IPS-NIHi11 (cell line): ENCODE measurements around the gene MAML3.
A peak's percentile ranks its signal among the peaks of the same experiment; 100 is the strongest.

Source experiments
- DNase-seq: peaks from one replicate; pipeline ENCODE4 v3.0.0; 2012; ENCODE audit warnings: mixed read lengths, low spot score

MAML3 gene

DNA sequence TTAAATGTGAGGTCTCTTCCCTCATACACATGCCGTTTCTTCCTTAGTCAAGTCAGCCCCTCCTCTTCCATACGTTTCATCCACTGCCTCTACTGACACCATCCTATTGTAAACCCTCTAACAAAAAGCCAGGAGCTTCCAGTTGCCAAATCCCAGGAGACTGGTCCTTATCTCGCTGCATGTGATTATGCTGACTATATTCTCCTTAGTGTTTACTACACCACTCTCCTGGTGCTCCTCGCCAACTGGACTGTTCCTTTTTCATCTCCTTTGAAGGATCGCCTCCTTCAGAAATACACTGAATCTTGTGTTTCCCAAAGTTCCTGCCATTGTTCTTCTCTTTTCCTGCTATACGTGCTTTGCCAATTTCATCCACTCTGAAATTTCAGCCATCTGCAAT, 27.7 kb downstream of the MAML3 start:
- no peak for DNase-seq

DNA sequence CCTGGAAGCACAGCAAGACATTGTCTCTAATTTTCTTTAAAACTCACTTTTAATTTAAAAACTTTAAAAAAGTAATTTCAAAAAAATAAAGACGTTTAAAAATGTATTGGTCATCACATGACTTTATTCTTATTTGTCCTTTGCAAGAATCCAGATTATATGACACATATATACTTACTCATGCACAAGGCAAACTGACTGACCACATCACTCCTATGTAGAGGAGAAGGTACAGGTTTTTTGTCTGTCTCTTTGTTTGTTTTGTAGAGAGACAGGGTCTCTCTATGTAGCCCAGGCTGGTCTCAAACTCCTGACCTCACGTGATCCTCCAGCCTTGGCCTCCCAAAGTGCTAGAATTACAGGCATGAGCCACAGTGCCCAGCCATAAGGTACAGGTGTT, 28.6 kb downstream of the MAML3 start:
- no peak for DNase-seq

DNA sequence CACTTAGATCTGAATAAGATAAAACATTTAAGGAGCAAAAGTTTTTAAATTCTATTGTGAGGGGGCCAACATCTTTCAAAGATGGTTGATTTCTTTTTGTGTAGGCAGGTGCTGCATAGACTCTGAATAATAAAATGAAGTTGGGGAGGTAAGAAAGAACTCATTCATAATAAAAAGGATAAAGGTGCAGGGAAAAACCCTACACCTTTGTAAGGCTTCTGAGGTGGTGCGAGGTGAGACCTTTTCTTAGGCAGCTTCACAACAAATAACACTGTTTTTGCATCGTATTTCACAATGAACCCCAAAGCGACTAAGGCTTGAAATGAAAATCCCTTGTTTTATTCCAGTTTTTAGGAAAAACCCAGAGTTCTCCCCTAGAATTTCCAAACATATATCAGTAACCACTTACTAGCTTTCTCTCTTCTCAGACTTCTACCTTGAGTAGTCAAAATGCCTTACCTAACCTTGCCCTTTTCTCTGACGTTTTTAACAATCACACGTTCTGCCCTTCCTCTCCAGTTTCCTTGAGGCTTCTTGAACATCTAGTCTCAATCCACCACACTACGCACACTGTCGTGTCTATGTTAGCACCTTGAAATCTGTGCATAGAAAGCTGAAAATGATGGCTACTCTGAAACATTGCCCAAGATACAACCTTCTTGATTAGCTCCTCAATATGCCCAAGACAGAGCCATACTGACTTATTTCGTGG, 30.2 kb downstream of the MAML3 start:
- no peak for DNase-seq

DNA sequence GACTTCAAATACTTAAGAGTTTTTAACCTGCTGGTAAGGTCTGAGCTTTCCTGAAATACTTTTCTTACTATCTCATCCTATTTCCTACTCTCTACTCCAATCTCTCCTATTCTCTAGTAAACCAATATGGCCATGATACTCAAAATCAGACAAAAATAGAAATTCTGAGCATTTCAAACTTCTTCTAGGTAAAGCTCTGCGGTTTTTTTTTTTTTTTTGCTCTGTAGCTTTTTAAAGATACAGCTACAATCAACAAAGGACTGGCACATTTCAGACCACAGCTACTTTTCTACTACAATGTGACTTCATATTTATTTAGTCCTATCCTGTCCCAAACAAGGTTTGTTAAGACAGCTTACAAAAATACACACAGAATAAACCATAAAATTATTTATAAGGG, 31.1 kb downstream of the MAML3 start:
- no peak for DNase-seq

DNA sequence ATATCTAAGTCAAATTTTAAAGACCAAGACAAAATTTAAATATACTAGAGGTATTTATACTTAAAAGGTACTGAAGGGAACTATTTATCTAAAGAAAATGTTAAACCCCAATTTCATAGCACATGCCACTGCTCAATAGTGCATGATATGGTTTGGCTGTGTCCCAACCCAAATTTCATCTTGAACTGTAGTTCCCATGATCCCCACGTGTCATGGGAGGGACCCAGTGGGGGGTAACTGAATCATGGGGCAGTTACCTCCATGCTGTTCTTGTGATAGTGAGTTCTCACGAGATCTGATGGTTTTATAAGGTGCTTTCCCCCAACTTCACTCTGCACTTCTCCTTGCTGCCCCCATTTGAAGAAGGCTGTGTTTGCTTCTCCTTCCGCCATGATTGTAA, 32.3 kb downstream of the MAML3 start:
- DNase-seq = no peak

DNA sequence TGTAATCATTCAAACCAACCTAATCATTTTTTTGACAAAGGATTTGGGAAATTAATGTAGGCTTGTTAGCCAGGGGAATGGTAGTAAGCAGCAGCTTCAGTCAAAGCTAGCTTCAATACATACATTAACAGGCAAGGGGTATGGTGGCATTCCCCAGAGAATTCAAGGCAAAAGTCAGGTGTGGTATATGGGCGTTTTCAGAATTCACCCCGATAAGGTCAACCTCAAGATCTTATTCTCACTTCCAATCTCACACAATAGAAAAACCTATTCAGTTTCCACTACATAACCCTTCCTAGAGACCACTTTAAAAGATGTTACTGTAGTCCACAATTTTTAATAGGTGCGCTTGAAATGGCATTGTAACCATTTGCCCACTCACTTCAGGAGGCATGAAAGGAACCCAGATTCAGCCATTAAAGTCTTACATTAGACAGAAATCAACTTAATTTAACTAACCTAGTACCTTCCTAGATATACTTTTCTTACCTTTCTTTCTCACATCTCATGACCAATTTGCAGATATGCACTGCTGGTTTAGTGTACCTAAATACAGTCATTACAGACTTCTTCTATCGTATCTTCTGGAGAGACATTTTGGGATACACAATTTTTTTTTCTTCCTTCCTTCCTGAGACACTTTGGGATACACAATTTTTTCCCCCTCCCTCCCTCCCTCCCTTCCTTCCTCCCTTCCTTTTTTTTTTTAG, 34.9 kb downstream of the MAML3 start:
- DNase-seq = no peak

DNA sequence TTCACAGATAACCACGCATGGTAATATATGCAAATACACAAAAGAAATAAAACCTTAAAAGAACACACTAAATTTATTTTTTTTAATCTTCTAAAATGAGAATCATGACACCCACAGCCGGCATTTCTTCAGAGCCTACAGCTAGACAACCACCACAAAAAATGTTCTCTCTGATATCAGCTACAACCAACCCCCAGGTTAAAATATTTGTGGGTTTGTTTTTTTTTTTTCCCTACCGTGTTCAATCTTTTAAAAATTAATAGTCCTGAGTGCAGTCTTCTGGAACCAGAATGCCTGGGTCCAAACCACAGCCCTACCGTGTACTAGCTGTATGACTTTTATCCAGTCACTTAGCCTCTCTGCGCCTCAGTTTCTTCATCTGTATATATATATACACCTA, 36.0 kb downstream of the MAML3 start:
- DNase-seq = no peak

DNA sequence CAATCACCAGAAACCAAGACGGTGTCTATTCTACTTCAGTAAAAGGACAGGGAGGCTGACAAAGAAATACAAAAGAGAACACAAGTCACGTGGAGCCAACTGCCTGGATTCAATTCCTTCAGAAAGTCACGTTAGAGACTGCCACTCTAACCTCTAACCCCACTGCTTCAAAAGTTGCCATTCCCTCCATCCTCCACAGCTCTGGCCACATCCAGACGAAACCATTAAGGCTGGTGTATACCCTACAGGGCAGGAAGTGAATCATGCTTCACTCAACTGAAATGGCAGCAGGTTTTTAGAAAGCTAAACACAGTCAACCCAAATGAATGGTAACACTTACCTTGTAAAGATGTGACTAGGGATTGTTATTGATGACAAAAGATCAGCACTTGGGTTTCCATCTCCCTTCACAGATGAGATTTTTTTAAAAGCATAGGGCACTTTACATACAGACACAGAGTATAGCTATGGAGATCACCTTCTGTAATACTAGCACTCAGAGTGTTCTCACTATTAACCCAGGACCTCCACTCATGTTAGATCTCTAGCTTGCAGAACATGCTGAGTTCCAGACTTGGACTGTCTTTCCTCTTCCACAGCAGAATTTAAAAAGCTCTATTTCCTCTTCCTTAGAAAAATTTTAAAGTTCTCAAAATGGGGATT, 37.4 kb downstream of the MAML3 start:
- peak; percentile 13 for DNase-seq

DNA sequence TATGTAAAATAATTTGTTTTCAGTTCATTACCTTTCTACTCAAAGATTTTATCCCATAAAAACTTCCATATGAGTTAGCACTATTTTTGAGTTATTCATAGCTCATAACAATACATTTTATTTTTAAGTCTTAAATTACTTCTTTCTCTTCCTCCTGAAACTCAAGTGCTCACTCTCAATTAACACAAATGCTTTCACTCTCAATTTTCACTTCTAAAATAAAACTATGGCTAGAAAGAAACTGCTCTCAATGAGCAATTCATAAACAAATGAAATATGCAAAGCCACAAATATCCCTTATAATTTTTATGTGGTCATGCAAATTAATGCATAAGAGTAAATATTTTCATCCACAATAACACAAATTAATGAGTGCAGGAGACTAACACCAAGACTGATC, 38.8 kb downstream of the MAML3 start:
- DNase-seq = no peak

DNA sequence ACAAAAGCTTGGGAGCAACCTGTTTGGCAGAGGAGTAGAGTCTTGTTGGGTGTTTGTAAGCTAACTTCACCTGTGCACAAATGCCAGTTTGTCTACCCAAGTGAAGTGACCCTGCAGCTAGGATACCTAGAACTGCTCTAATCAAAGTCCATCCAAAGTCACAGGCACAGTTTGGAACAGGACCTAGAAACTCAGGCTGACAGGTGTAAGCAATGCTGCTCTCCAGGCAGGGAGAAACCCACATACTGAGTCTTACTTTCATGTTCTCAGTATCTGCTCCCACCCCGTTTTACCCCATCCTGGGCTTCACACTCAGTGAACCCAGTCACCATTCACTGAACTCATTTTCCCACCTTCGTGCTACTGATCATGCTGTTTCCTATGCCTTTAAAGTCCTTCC, 40.3 kb downstream of the MAML3 start:
- DNase-seq = no peak

DNA sequence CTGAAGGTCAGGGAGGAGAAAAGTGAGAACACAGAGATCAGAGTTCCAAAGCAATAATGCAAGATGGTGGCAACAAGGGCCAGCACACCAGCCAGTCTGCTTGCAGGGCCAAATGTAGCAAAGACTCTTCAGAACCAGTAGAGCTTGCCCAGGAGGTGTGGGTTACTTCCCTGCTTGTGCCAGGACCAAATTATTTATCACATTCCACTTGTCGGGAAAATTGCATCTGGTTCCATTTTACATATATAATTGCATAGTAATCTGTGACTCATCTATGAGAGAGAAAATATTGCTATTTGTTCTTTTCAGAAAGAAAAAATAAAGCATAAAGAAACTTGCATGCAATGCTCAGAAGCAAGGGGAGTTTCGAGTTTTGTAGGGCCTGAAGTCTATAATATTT, 41.4 kb downstream of the MAML3 start:
- no peak for DNase-seq

DNA sequence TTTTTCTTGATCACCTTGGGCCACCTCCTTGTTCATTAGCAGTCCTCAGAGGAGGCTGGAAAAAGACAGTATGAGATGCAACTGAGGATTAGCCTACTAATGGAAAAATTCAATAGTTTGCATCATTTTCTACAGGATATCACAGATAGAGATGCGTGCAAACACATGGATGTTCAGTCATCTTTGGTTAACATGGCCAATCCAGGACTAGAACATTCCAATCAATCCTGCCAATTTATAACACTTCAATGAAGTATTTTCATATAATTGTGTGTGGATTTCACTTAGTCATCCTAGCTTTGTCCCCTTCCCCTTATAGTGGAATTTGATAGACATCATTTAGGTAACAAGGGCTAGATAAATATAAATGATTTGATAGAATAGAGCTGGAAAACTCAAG, 42.7 kb downstream of the MAML3 start:
- DNase-seq = no peak

DNA sequence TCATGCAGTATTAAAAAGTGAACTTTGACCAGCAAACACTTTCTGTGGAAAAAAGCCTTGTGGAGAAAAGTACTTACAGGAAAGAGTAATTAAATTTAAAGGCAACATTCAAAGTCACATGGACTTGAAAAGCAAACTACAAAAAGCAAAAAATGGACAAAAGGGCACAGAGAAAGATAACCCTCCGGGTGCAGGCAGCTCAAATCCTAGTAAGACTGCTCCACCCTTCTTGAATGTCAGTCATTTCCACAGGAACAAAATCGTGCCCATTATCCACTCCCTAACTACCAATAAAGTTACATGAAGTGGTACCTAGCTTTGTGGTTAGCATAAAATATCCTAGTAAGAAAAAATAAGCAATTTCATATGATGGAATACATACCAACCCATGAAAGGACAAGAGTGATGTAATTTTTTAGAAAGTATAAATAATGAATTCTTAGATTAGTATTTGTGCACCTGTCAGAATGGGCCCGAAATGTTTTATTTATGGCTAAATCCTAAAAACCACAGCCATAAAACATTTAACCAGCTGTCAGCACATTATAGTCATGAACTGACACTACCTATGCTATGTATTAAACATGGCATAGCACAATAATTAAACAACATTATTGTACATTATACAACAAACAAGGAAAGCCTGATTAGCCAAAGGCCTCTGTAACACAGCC, 43.3 kb downstream of the MAML3 start:
- DNase-seq = no peak

DNA sequence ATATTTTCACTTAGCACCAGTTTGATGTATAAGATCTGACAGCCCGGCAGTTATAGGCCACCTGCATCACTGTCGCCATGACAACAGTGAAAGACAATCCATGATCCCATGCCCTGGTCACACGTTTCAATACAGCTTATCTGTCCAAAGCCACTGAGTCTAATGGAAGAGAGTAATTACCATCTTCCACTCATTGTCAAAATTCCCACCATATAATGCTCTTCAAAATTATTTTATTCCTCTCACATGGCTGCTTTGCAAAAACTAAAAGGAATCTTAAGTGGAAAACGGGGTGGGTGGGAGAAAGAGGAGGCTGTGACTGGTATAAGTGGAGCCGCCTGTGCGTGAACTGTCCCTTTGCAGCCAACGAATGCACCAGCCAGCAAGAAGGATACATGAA, 44.2 kb downstream of the MAML3 start:
- no peak for DNase-seq

DNA sequence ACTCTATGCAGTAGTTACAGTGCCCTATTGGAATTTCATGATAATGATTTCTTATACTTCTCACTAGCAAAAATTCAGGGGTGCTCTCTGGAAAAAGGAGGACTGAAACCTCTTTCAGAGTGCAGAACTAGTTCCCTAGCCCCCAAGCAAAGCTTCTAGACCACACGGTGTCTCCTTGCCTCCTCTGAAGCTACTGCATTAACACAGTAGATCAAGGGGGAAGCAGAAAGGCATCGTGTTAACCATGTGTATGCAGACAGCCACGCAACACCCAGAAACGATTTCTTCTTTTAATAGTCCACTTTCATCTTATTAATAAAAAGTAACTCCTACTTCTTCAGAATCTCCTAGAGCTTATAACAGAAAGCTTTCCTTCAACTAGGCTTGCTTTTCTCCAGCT, 44.7 kb downstream of the MAML3 start:
- DNase-seq = no peak

DNA sequence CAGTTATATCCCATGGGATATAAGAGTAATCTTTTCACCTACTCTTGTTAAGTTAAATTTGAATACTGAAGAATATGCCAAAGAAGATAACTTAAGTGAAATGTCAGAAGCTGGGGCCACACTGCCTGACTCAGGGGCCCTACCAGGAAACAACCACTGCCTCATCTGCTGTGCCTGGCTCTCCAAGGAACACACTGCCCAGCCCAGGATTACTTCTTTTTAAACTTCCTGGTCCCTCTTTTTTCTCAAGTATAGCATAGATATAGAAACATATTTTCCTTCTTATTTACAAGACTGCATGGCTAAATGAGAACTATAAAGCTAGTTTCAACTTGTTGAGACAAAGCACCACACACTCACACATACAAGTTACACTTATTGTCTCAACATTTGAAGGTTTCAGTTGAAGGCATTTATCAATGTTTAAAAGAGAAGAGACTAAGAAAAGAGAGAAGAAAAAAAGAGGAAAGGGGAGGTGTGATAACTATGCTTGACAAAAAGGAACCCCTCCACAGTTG, 45.2 kb downstream of the MAML3 start:
- DNase-seq = no peak

DNA sequence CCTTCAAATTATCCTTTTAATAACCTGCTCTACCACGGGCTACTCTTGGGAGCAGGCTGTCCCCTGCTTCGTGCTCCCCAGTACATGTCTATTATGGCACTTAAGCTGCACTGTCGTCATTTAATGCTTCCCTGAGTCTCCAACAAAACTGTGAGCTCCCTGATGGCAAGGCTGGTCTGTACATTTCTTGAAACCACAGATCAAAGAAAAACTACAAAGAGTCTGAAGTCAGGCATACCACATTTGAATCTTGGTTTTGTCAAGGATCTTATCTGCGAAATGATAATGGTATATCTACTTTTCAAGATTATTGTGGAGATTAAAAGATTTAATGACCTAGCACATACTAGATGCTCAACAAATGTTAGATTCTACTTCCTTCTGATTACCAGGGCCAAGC, 45.7 kb downstream of the MAML3 start:
- DNase-seq = no peak

DNA sequence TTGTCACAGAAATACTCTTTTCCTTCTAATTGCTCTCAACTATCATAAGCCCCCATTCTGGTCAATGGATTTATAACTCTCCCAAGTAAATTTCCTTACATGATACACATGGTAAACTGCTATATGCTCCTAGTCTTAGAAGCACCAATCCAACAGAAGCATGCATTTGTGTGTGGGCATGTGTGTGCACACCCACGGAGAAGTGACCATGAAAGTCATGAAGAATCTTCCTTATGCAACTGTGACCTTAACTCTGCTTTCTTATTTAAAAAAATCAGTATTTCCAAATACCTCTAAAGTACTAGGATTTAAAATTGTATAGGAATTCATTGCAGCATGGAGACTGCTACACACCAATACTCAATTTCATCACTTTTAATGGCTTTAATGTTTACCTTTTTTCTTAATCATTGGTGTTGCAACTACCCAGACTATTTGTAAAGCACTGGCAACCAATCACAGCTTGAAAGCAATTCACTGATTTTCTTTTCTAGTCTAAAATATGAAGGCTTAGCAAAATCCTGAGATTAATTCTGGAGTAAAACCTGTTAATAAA, 47.6 kb downstream of the MAML3 start:
- no peak for DNase-seq

DNA sequence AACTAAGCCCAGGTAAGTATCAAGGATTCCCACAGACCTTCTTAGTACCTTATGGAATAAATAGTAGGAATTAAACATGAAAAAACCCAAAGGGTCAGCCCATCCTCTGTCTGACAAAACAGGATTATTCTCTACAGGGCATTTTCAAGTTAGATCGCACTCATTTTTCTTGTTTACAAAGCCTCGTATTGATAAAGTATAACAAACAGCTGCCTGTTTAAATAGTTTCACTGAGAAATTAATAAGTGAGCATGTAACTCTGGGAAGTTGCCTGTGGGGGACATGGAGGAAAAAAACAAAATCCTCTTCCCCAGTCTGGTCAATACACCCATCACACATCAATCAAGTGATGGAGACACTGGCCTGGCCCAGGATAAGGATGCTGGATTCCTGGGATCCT, 48.5 kb downstream of the MAML3 start:
- no peak for DNase-seq

DNA sequence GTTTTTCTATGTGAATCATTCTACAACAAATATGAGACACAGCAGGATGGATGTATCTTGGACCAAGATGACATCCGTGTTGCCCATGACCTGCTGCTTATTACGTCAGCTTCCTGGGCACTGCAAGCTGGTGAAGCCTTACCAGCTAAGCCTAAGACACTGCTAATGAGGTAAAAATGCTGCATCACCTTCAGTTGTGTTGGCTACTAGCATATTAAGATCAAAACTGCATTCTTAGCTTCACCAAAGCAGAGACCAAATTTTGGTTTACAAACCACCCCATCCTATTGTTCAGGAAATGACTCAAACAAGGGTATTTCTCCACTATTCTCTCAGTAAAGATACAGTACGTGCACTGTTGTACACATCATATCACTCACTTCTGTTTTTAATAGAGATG, 50.3 kb downstream of the MAML3 start:
- DNase-seq = no peak

DNA sequence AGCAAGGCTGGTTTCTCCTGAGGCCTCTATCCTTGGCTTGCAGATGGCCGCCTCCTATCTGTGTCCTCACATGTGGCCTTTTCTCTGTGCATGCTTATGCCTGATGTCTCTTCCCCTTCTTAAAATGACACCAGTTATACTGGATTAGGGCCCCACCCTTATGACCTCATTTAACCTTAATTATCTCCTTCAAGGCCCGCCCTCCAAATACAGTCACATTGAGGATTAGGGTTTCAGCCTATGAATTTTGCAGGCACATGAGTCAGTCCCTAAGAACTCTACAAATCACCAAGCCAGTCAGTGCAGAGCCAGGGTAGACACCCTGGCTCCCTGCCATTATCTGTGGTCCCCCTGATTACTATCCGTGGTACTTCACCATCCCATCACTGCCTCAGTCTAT, 51.6 kb downstream of the MAML3 start:
- no peak for DNase-seq

DNA sequence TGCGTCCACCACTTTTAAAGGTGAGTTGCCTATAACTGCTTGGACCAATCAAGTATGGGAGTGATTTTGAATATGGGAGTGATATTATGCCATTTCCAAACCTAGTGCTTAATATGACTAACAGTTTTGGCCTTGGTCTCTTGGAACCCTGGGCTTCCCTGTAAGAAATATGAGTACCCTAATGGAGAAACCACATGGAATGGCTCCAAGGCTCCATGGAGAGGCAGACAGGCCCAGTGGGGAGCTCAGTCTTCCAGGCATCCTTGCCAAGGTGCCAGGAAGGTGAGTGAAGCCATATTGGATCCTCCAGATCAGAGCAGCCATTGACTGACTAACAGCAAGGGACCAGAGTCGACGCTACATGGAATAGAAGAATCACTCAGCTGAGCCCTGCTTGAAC, 53.2 kb downstream of the MAML3 start:
- no peak for DNase-seq
